ENCODE measurements around the gene ASCC1. TPM values are rescaled to one million over a fixed set of nuclear protein-coding genes. Genes with fewer than 3 reads are reported as not detected.
A peak's percentile ranks its signal among the peaks of the same experiment; 100 is the strongest.

Gene ASCC1
- total RNA-seq, 1 donor from 2014 or later: 49.5 TPM

DNA sequence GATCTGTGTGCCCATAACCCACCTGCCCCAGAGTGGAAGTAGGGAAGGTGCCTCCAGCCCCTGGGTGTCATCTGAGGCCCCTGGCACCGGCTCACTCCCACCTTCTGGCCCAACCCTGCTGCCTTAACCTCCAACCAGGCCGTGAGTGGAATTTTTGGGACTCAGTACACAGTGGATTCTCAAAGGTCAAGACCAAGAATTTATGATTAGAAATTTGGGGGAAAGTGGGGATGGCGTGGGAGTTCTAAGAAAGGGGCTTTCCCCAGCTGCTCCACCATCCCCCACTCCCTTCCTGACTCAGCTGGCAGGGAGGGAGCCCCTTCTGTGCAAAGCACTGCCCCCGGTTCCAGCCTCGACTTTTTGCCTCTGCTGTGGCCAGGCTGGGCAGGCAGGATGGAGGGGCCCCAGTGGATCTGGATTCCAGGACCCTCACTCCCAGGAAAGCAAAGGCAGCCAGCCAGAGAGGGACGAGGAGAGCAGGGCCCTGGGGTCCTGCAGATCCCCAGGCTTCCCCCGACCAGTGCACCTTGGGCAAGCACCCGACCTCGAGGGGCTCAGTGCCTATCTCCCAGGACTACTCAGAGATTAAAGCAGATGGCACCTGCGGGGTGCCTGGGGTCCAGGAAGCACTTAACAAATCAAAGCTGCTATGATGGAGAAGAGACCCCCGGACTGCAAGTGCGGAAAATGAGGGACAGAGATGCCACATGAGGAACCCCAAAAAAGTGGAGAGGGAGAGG, 140.5 kb downstream of the ASCC1 start:
- no peaks in the 10 kb centered on the region for H3K36me3 ChIP-seq
- H3K4me3 Mint-ChIP-seq: peak overlapping the region; percentile 9
- DNase-seq (ENCODE audit: low spot score): no peak

DNA sequence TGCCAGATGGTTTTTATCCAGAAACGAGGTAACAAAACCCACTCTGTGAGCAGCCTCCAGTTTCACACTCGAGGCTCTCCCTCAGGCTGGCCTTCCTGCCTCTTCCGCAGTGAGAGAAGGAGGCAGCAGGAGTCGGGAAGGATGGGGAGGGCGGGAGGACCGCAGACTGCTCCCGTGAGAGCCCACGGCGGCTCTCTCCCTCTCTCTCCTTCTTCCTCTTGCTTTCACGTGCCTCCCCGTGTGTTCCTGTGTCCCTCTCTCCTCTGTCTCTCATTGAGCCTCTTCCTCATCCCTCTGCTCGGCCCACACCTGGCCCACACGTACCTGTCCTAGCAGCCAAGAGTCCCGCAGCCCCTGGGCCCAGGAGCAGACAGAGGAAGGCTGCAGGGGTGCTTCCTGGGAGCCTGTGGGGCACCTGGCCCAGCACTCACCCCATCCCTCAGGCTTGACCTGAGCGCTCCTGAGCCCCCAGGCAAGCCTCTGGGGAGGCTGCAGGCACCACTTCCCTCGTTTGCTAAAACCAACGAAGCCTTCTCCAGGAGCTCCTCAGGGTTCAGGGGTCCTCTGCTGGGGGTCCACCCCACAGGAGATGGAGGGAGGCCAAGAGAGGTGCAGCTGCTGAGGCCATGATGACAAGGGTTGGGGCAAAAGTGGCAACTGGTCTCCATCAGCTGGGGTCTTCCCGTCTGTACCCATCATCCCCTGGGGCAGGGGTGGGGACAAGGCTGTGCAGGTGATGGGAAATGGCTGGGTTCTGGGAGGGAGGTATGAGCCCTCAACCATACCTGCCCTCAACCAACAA, 141.3 kb downstream of the ASCC1 start:
- Histone ChIP-seq H3K4me1 (peaks cover 19% of the 10 kb centered on the region), H3K4me2 (no peak overlapping the region), H3K27ac (no peak overlapping the region), H3K4me3 (no peak overlapping the region), H3K79me2 (ENCODE audit: low read depth) (no peaks in the 10 kb centered on the region), H3F3A (ENCODE audit: low read depth) (peaks cover 3% of the 10 kb centered on the region), H3K27me3 (no peaks in the 10 kb centered on the region), H3K9me3 (ENCODE audit: low read depth) (no peaks in the 10 kb centered on the region), H3K9ac (no peak overlapping the region), H3K36me3 (no peaks in the 10 kb centered on the region), H2AFZ (replicated peaks) (no peak overlapping the region), H4K20me1 (ENCODE audit: low read depth) (no peaks in the 10 kb centered on the region)
- Mint-ChIP-seq H3K27ac (peak overlapping the region; percentile 66), H3K36me3 (peaks cover 4% of the 10 kb centered on the region), H3K4me1 (peaks cover 47% of the 10 kb centered on the region), H3K9me3 (peaks cover 5% of the 10 kb centered on the region), H3K27me3 (ENCODE audit: insufficient read depth, low read depth) (peaks cover 14% of the 10 kb centered on the region), H3K4me3 (no peak overlapping the region)
- DNase-seq (ENCODE audit: low spot score): no peak
- TF ChIP-seq EZH2 (IDR thresholded peaks at IDR 0.05): no peak
- no peak for TF ChIP-seq CTCF (IDR thresholded peaks at IDR 0.05)
- no peak for TF ChIP-seq EZH2phosphoT487 (IDR thresholded peaks at IDR 0.05)

More for the DNA sequence above, 140.5 kb downstream of the ASCC1 start:
- Histone ChIP-seq H3F3A (ENCODE audit: low read depth) (peaks cover 3% of the 10 kb centered on the region), H3K4me1 (peaks cover 18% of the 10 kb centered on the region), H3K79me2 (ENCODE audit: low read depth) (no peaks in the 10 kb centered on the region), H3K27ac (no peak overlapping the region), H3K4me2 (no peak overlapping the region), H4K20me1 (ENCODE audit: low read depth) (no peaks in the 10 kb centered on the region), H3K27me3 (no peaks in the 10 kb centered on the region), H3K9ac (no peak overlapping the region), H3K9me3 (ENCODE audit: low read depth) (no peaks in the 10 kb centered on the region), H2AFZ (replicated peaks) (no peak overlapping the region), H3K4me3 (no peak overlapping the region)
- Mint-ChIP-seq H3K4me1 (peaks cover 46% of the 10 kb centered on the region), H3K27ac (no peak overlapping the region), H3K27me3 (ENCODE audit: insufficient read depth, low read depth) (peaks cover 14% of the 10 kb centered on the region), H3K9me3 (peaks cover 5% of the 10 kb centered on the region), H3K36me3 (peaks cover 4% of the 10 kb centered on the region)
- no peak for TF ChIP-seq CTCF (IDR thresholded peaks at IDR 0.05)
- TF ChIP-seq EZH2 (IDR thresholded peaks at IDR 0.05): no peak
- no peak for TF ChIP-seq EZH2phosphoT487 (IDR thresholded peaks at IDR 0.05)

- no peak for DNase-seq (ENCODE audit: low spot score)
- H3F3A ChIP-seq (ENCODE audit: low read depth): peaks cover 3% of the 10 kb centered on the region
- no peaks in the 10 kb centered on the region for H3K36me3 ChIP-seq
- Mint-ChIP-seq H3K4me1 (peaks cover 47% of the 10 kb centered on the region), H3K36me3 (peaks cover 4% of the 10 kb centered on the region), H3K4me3 (no peak overlapping the region), H3K9me3 (peaks cover 5% of the 10 kb centered on the region), H3K27ac (peak overlapping the region; percentile 83), H3K27me3 (ENCODE audit: insufficient read depth, low read depth) (peaks cover 14% of the 10 kb centered on the region)
- H3K79me2 ChIP-seq (ENCODE audit: low read depth): no peaks in the 10 kb centered on the region
- no peaks in the 10 kb centered on the region for H3K9me3 ChIP-seq (ENCODE audit: low read depth)
- no peak overlapping the region for H2AFZ ChIP-seq (replicated peaks)
- no peak overlapping the region for H3K4me3 ChIP-seq
- H3K27me3 ChIP-seq: no peaks in the 10 kb centered on the region
- H3K4me2 ChIP-seq: no peak overlapping the region
- no peak overlapping the region for H3K27ac ChIP-seq
- TF ChIP-seq CTCF (IDR thresholded peaks at IDR 0.05) (no peak), EZH2phosphoT487 (IDR thresholded peaks at IDR 0.05) (no peak), EZH2 (IDR thresholded peaks at IDR 0.05) (no peak)
- peaks cover 12% of the 10 kb centered on the region for H3K4me1 ChIP-seq
- no peak overlapping the region for H3K9ac ChIP-seq
- H4K20me1 ChIP-seq (ENCODE audit: low read depth): no peaks in the 10 kb centered on the region
Observed at GRCh38 chr10:72073708-72074573, 142.1 kb downstream of the ASCC1 start.

All from neural progenitor cell (in vitro differentiated cells).